ENCODE measurements around the gene TP53RK.

GRCh38 chr20:46695892-46696291 is 6.6 kb upstream of the TP53RK start:
- no peak for TF ChIP-seq POLR2AphosphoS5 (IDR thresholded peaks at IDR 0.05; ENCODE audit: low read depth)
- TF ChIP-seq CTCF (conservative IDR thresholded peaks at IDR 0.05; ENCODE audit: low read depth in 2 of 2), result no peak
- no peak for TF ChIP-seq REST (IDR thresholded peaks at IDR 0.05; ENCODE audit: unreplicated experiment)
- no peak for TF ChIP-seq ZNF114 (CRISPR knock-in tag; IDR thresholded peaks at IDR 0.05)
- no peak for TF ChIP-seq ETS1 (IDR thresholded peaks at IDR 0.05)
- no peak for TF ChIP-seq EZH2 (IDR thresholded peaks at IDR 0.05; ENCODE audit: low read depth, unreplicated experiment)
- no peak for TF ChIP-seq NANOG (IDR thresholded peaks at IDR 0.05; ENCODE audit: borderline replicate concordance)
- no peak for TF ChIP-seq EZH2phosphoT487 (IDR thresholded peaks at IDR 0.05; ENCODE audit: unreplicated experiment)
- no peak for TF ChIP-seq CREB1 (CRISPR knock-in tag; IDR thresholded peaks at IDR 0.05; ENCODE audit: low read depth)
- no peak for TF ChIP-seq ZNF331 (CRISPR knock-in tag; IDR thresholded peaks at IDR 0.05; ENCODE audit: low read depth)
- no peak for TF ChIP-seq STAT1 (IDR thresholded peaks at IDR 0.05; ENCODE audit: unreplicated experiment)
- no peak for TF ChIP-seq JUNB (IDR thresholded peaks at IDR 0.05; ENCODE audit: unreplicated experiment)
